CD4-positive, alpha-beta T cell (primary cell): ENCODE results near the gene UBE3C. TPM values are rescaled to one million over a fixed set of nuclear protein-coding genes. Genes with fewer than 3 reads are reported as not detected.
"Not testable (repeated sequence)": the region's sequence is repeated elsewhere in the genome, so short reads cannot be mapped to it uniquely, and the experiment has no call there.

Source experiments
- ATAC-seq: fragments of 200-7000 bp; cut with Tn5 transposase; one replicate; pipeline ENCODE4 v1.10.0; 2022; ENCODE audit warnings: mild to moderate bottlenecking; ENCODE audit not compliant: poor library complexity
- CTCF ChIA-PET: fragments of 350-600 bp; sonication (Branson Sonifier 250); formaldehyde crosslinking; loops from one replicate; lab custom pipeline; 2021; ENCODE audit warnings: antibody characterized with exemption, inconsistent platforms; lab: Charles Lee
- POLR2A ChIA-PET: fragments of 350-600 bp; sonication (Branson Sonifier 250); formaldehyde crosslinking; loops from one replicate; lab custom pipeline; 2021; ENCODE audit warnings: antibody characterized with exemption, inconsistent platforms; lab: Charles Lee
- DNase-seq, 14 experiments: peaks; one replicate each; pipeline ENCODE4 v3.0.0-alpha.2; 2013 to 2020; ENCODE audit warnings: mixed read lengths in 2 of 14
- H3K27ac ChIP-seq, 2 donors: one replicate each; pipeline versions ENCODE4 v1.5.1 to v1.7.0; 2013; ENCODE audit warnings: low read length in 2 of 2, low read depth in 1 of 2, mild to moderate bottlenecking in 1 of 2
- H3K27me3 ChIP-seq, 2 experiments: 1 replicate in 1 of 2; 2 replicates in 1 of 2; pipeline versions ENCODE4 v1.6.1 to v1.7.0; 2013; ENCODE audit warnings: low read length in 2 of 2, control low read depth in 1 of 2, mild to moderate bottlenecking in 1 of 2, moderate library complexity in 1 of 2; ENCODE audit not compliant: insufficient read depth in 2 of 2, control insufficient read depth in 1 of 2
- H3K36me3 ChIP-seq: one replicate; pipeline ENCODE4 v1.6.1; 2013; ENCODE audit warnings: low read length, control low read depth; ENCODE audit not compliant: insufficient read depth
- H3K4me1 ChIP-seq: one replicate; pipeline ENCODE4 v1.6.1; 2013; ENCODE audit warnings: low read length, control low read depth; ENCODE audit not compliant: insufficient read depth
- H3K4me3 ChIP-seq: one replicate; pipeline ENCODE4 v1.5.1; 2013; ENCODE audit warnings: mild to moderate bottlenecking, low read length, moderate library complexity
- H3K9me3 ChIP-seq, 2 experiments: 1 replicate in 1 of 2; 2 replicates in 1 of 2; pipeline versions ENCODE4 v1.6.1 to v1.7.0; 2013; ENCODE audit warnings: low read length in 2 of 2, mild to moderate bottlenecking in 2 of 2, control low read depth in 1 of 2, moderate library complexity in 1 of 2; ENCODE audit not compliant: control insufficient read depth in 1 of 2, insufficient read depth in 1 of 2
- H3K27ac Mint-ChIP-seq: one replicate; pipeline ENCODE4 v1.8.0; 2020; ENCODE audit warnings: mixed read lengths
- H3K27me3 Mint-ChIP-seq: one replicate; pipeline ENCODE4 v1.8.0; 2021; ENCODE audit warnings: mixed read lengths
- H3K36me3 Mint-ChIP-seq: one replicate; pipeline ENCODE4 v1.8.0; 2021; ENCODE audit warnings: low read depth, mixed read lengths
- H3K4me1 Mint-ChIP-seq: one replicate; pipeline ENCODE4 v1.8.0; 2021; ENCODE audit warnings: low read depth, mixed read lengths
- H3K4me3 Mint-ChIP-seq: one replicate; pipeline ENCODE4 v1.8.0; 2020; ENCODE audit warnings: mild to moderate bottlenecking, mixed read lengths
- H3K9me3 Mint-ChIP-seq: one replicate; pipeline ENCODE4 v1.8.0; 2020; ENCODE audit warnings: mixed read lengths
- CTCF ChIP-seq: fragments of 200-600 bp; IDR thresholded peaks from one replicate; pipeline ENCODE4 v1.8.0; 2022; ENCODE audit warnings: antibody characterized with exemption, mild to moderate bottlenecking
- intact Hi-C, 2 experiments: fragments of 100-400 bp; cut with DNase I in 1 of 2; cut with micrococcal nuclease in 1 of 2; formaldehyde crosslinking; loops; one replicate each; pipeline versions ENCODE4 v1.15.1 to v1.9.0; 2023 to 2025; cut with DNase I, micrococcal nuclease
- total RNA-seq, 174 experiments: library from RNA in 2 of 174; stranded (reverse) in 2 of 174; gene quantifications; one replicate each; pipeline ENCODE4 v1.2.3 and lab custom pipeline; 2021 to 2026

UBE3C gene
- total RNA-seq, 2 experiments from 2014 or later = 30.8 to 32.3 TPM

GRCh38 chr7:157274991-157275427 is 136.3 kb downstream of the UBE3C start:
- Histone ChIP-seq H3K4me1 (peaks cover 48% of the 10 kb centered on the region), H3K27ac (no peak overlapping the region), H3K36me3 (peaks cover 7% of the 10 kb centered on the region), H3K4me3 (no peak overlapping the region), H3K9me3 (peaks cover 0 to 3% of the 10 kb centered on the region in 2 experiments), H3K27me3 (peaks cover 8 to 20% of the 10 kb centered on the region in 2 experiments)
- Mint-ChIP-seq H3K27ac (no peak overlapping the region), H3K36me3 (no peaks in the 10 kb centered on the region), H3K9me3 (no peaks in the 10 kb centered on the region), H3K27me3 (peaks cover 5% of the 10 kb centered on the region), H3K4me1 (peaks cover 13% of the 10 kb centered on the region), H3K4me3 (no peak overlapping the region)
- DNase-seq (no peak), ATAC-seq (no peak)
- no peak for TF ChIP-seq CTCF
- CTCF ChIA-PET = no interaction called here
- POLR2A ChIA-PET = interaction anchor here (0.6 kb wide), 1 partner anchor 1441 kb away, joined by 3 read pairs; no protein-coding TSS in a partner anchor
- intact Hi-C loops = loop anchor here in 1 of 2 experiments (5.0 to 10.0 kb wide), 2 partner anchors 303 to 1480 kb away; no protein-coding TSS in a partner anchor

- no peak overlapping the region for H3K4me3 Mint-ChIP-seq
- POLR2A ChIA-PET = interaction anchor here (1.0 kb wide), 1 partner anchor 62 kb away, joined by 3 read pairs; no protein-coding TSS in a partner anchor
- ATAC-seq (no peak), DNase-seq (no peak)
- H3K36me3 ChIP-seq = peaks cover 3% of the 10 kb centered on the region
- peaks cover 13% of the 10 kb centered on the region for H3K4me1 Mint-ChIP-seq
- H3K27me3 ChIP-seq = peaks cover 16 to 28% of the 10 kb centered on the region in 2 experiments
- peaks cover 50% of the 10 kb centered on the region for H3K4me1 ChIP-seq
- peaks cover 5% of the 10 kb centered on the region for H3K27me3 Mint-ChIP-seq
- no peak overlapping the region for H3K27ac ChIP-seq
- H3K9me3 Mint-ChIP-seq = no peaks in the 10 kb centered on the region
- no peak overlapping the region for H3K4me3 ChIP-seq
- no peak for TF ChIP-seq CTCF
- H3K27ac Mint-ChIP-seq = peak overlapping the region; percentile 21
- CTCF ChIA-PET = no interaction called here
- peaks cover 0 to 11% of the 10 kb centered on the region in 2 experiments for H3K9me3 ChIP-seq
- H3K36me3 Mint-ChIP-seq = no peaks in the 10 kb centered on the region
- intact Hi-C loops = loop anchor here in 1 of 2 experiments (10.0 kb wide), 1 partner anchor 1481 kb away; no protein-coding TSS in a partner anchor
Observed at GRCh38 chr7:157276091-157276561, 137.4 kb downstream of the UBE3C start.

GRCh38 chr7:157276731-157277562 is 138.2 kb downstream of the UBE3C start:
- ATAC-seq (peak; percentile 56), DNase-seq (peak in 4 of 14 experiments; percentile 11 to 59 (median 52))
- H3K27me3 ChIP-seq = peaks cover 16 to 28% of the 10 kb centered on the region in 2 experiments
- H3K9me3 ChIP-seq = peaks cover 0 to 18% of the 10 kb centered on the region in 2 experiments
- H3K36me3 Mint-ChIP-seq = no peaks in the 10 kb centered on the region
- H3K36me3 ChIP-seq = no peaks in the 10 kb centered on the region
- peak overlapping the region; percentile 4 for H3K4me3 Mint-ChIP-seq
- H3K4me1 Mint-ChIP-seq = peaks cover 13% of the 10 kb centered on the region
- no peak for TF ChIP-seq CTCF
- peaks cover 5% of the 10 kb centered on the region for H3K27me3 Mint-ChIP-seq
- ChIA-PET CTCF (no interaction called here), POLR2A (no interaction called here)
- H3K4me3 ChIP-seq = no peak overlapping the region
- H3K27ac ChIP-seq = no peak overlapping the region
- H3K4me1 ChIP-seq = peaks cover 50% of the 10 kb centered on the region
- intact Hi-C loops = loop anchor here in 1 of 2 experiments (10.0 kb wide), 1 partner anchor 1482 kb away; no protein-coding TSS in a partner anchor
- H3K9me3 Mint-ChIP-seq = no peaks in the 10 kb centered on the region
- H3K27ac Mint-ChIP-seq = peak overlapping the region; percentile 21

- DNase-seq, ATAC-seq, POLR2A ChIA-PET, H3K4me3 ChIP-seq, CTCF ChIA-PET, H3K27ac ChIP-seq, H3K36me3 ChIP-seq, H3K4me3 Mint-ChIP-seq, H3K27me3 Mint-ChIP-seq, H3K36me3 Mint-ChIP-seq, H3K9me3 Mint-ChIP-seq: not testable (repeated sequence)
- Histone ChIP-seq H3K27me3 (peaks cover 16 to 28% of the 10 kb centered on the region in 2 experiments), H3K4me1 (peaks cover 50% of the 10 kb centered on the region), H3K9me3 (peaks cover 0 to 22% of the 10 kb centered on the region in 2 experiments)
- intact Hi-C loops = loop anchor here in 1 of 2 experiments (10.0 kb wide), 1 partner anchor 1483 kb away; no protein-coding TSS in a partner anchor
- Mint-ChIP-seq H3K27ac (peak overlapping the region; percentile 21), H3K4me1 (peaks cover 13% of the 10 kb centered on the region)
Observed at GRCh38 chr7:157277568-157277967, 138.8 kb downstream of the UBE3C start.
